Stimulated activated CD8-positive, alpha-beta memory T cell treated with anti-CD3 and anti-CD28 coated beads, Interleukin-12 subunit alpha, Interleukin-12 subunit beta, amount 100 ng/mL, for 24 hours (primary cell): Measurements from ENCODE around the gene TMEM91.

Experiments
- DNase-seq: peaks from one replicate; pipeline ENCODE4 v3.0.0-alpha.2; 2020; ENCODE audit errors: extremely low read depth

Gene TMEM91

DNA sequence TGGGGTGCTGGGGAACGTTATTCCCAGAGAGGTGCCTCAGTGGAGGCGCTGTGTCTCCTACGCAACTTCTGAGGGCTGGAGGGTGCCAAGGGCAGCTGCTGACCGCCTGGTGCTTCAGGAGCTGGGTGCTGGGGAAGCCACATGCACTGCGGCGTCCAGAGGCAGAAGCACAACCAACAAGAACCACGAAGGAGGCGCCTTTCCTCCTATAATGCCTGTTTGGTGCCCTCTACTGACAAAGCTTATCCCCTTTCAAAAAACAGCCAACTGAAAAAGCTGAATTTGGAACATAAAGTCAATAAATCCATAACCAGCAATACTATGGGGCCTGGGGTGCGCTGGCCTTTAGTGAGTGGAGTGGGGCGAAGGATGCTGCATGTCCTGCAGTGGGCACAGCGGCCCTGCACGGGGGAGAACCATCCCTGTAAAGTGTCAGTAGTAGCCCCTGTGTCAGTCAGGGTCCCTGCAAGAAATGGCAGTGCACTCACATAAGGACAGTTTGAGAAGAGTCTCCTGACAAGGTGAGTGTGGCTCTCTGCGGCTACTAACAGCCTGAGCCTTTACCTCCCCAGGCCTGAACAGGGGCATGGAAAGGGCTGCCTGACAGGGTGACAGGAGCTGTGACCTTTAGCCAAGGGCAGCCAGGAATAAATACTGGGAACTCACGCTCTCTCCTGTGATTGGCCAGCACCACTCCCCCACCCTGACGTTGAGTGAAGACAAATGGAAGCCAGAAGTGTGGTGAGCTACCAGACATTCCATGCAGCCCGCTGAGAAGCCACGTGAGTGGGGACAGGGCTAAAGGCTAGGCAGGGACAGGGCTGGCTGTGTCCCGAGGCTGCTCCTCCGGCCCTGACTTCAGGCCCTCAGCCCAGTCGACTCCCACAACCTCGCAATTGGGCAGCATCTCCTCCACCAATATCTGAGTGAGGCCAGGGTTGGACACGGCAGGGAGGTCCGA is 55.4 kb downstream of the TMEM91 start:
- DNase-seq = no peak

DNA sequence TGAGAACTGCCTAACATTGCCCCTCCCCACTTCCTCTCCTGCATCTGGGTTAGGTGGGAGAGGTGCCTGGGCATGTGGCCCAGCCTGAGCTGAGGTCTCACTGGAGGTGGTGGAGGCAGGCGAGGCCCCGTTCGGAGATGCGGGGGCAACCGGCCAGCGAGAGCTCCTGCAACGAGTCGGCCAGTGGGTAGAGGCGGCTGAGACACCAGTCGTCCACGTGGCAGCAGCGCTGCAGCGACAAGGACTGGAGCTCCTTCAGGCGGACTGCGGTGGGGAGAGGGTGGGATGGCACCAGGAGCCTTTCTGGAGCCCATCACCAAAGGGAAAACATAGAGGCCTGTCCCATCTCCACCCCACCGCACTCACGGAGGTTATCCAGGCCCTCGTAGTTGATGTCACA is 56.8 kb downstream of the TMEM91 start:
- no peak for DNase-seq
